ENCODE measurements around the gene TNFRSF14.

- TF ChIP-seq FOXK2 (IDR thresholded peaks at IDR 0.05) = no peak
- no peak for TF ChIP-seq SP1 (IDR thresholded peaks at IDR 0.05)
Observed at GRCh38 chr1:2520206-2520605, 36.0 kb upstream of the TNFRSF14 start.
